ACC112 (cell line): ENCODE measurements around the gene LRIT2.
A peak's percentile ranks its signal among the peaks of the same experiment; 100 is the strongest.

Source experiments
- H2AFZ ChIP-seq: fragments of 200-600 bp; sonication (generic); one replicate; pipeline ENCODE4 v1.6.0; 2017; ENCODE audit warnings: antibody characterized with exemption, low read length; ENCODE audit not compliant: unreplicated experiment
- H3K27ac ChIP-seq: fragments of 200-600 bp; sonication (generic); 2 replicates; pipeline ENCODE4 v1.5.1; 2014; ENCODE audit warnings: low read depth, mild to moderate bottlenecking, antibody characterized with exemption, low read length, moderate library complexity
- H3K27me3 ChIP-seq: fragments of 200-600 bp; sonication (generic); 2 replicates; pipeline ENCODE4 v1.6.1; 2014; ENCODE audit warnings: mild to moderate bottlenecking, antibody characterized with exemption, low read length, moderate library complexity, mixed read lengths; ENCODE audit not compliant: insufficient read depth
- H3K36me3 ChIP-seq: fragments of 200-600 bp; sonication (generic); 2 replicates; pipeline ENCODE4 v1.6.1; 2016; ENCODE audit warnings: mild to moderate bottlenecking, antibody characterized with exemption, low read length, moderate library complexity, mixed read lengths; ENCODE audit not compliant: insufficient read depth
- H3K4me1 ChIP-seq: fragments of 200-600 bp; sonication (generic); one replicate; pipeline ENCODE4 v1.6.1; 2016; ENCODE audit warnings: low read length, mixed read lengths; ENCODE audit not compliant: insufficient read depth, unreplicated experiment, control insufficient read depth
- H3K4me3 ChIP-seq: fragments of 200-600 bp; sonication (generic); 2 replicates; pipeline ENCODE4 v1.5.1; 2014; ENCODE audit warnings: mild to moderate bottlenecking, low read depth, low read length
- H3K79me2 ChIP-seq: fragments of 200-600 bp; sonication (generic); one replicate; pipeline ENCODE4 v1.6.0; 2016; ENCODE audit warnings: low read length; ENCODE audit not compliant: control insufficient read depth, unreplicated experiment, insufficient read depth

Gene LRIT2, protein sequence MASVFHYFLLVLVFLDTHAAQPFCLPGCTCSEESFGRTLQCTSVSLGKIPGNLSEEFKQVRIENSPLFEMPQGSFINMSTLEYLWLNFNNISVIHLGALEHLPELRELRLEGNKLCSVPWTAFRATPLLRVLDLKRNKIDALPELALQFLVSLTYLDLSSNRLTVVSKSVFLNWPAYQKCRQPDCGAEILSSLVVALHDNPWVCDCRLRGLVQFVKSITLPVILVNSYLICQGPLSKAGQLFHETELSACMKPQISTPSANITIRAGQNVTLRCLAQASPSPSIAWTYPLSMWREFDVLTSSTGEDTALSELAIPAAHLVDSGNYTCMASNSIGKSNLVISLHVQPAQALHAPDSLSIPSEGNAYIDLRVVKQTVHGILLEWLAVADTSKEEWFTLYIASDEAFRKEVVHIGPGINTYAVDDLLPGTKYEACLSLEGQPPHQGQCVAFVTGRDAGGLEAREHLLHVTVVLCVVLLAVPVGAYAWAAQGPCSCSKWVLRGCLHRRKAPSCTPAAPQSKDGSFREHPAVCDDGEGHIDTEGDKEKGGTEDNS

DNA sequence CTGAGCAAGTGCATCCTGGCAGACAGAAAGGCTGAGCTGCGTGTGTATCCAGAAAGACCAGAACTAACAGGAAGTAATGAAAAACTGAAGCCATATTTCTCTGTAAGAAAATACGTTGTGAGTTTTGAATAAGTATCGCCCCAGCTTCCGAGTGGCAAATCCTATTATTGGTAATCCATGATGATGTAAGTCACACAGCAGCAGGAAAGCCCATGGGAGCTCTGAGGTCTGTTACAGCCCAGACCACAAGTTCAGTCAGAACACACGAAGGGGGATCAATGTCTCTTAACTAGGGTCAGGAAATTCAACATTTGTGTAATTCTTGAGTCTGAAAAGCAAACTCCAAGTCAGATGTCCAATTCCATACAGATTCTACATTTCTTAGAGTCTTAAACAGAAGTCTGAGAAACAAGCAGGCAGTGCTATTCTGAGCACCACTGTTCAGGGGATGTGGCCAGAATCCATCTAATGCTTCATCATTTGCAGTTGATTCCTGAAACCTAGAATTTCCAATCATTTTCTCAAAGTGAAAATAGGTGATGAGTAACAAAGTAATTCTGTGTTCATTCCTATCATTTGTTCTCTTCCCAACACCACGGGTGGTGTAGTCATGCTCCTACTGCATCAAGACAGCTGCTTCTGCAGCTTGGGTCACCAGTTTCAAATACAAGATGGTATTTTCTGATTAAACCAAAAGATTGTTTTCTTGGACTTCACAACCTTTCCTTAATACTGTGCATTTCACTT lies at the start of gene LRIT2:
Gene LRIT2 (minus strand): TSS at position 118 of the 747 bp plus-strand sequence. CDS start 24 bp downstream, at position 94.
- Histone ChIP-seq H3K36me3 (no peaks in the 10 kb centered on the region), H3K4me1 (no peaks in the 10 kb centered on the region), H3K27ac (no peak within 1 kb of the TSS), H3K27me3 (peaks cover 86% of the 10 kb centered on the region), H2AFZ (no peak within 1 kb of the TSS), H3K79me2 (no peaks in the 10 kb centered on the region), H3K4me3 (no peak within 1 kb of the TSS)

DNA sequence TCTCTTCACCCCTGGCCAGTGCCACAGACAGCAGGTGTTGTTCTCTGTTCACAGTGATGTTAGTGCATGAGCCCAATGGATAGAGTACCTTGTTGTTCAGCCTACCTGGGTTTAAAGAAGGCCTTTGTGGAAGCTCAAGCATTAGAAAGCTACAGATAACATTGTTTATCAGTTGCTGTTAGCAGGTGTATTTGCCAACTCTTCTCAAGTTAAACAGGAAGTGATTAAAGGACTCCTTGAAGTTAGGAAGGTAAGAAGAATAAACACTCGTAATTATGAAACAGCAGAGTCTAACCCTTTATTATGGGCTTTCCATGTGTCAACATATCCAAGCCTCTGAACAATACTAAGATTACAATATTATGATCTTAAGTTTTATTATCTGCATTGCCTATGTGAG lies 45.4 kb upstream of the LRIT2 start:
- H3K4me1 ChIP-seq: peaks cover 11% of the 10 kb centered on the region
- H3K79me2 ChIP-seq: no peaks in the 10 kb centered on the region

GRCh38 chr10:84269773-84270172 lies 44.4 kb upstream of the LRIT2 start:
- Histone ChIP-seq H2AFZ (no peak overlapping the region), H3K79me2 (no peaks in the 10 kb centered on the region), H3K4me3 (no peak overlapping the region), H3K27me3 (peaks cover 24% of the 10 kb centered on the region), H3K36me3 (no peaks in the 10 kb centered on the region), H3K4me1 (peaks cover 11% of the 10 kb centered on the region), H3K27ac (no peak overlapping the region)

More for the DNA sequence above, 45.4 kb upstream of the LRIT2 start:
- Histone ChIP-seq H2AFZ (no peak overlapping the region), H3K27ac (no peak overlapping the region), H3K4me3 (no peak overlapping the region), H3K36me3 (no peaks in the 10 kb centered on the region), H3K27me3 (peaks cover 30% of the 10 kb centered on the region)

- Histone ChIP-seq H3K4me3 (no peak overlapping the region), H3K27ac (no peak overlapping the region), H3K4me1 (peaks cover 11% of the 10 kb centered on the region), H3K36me3 (no peaks in the 10 kb centered on the region), H3K27me3 (peaks cover 18% of the 10 kb centered on the region), H3K79me2 (no peaks in the 10 kb centered on the region), H2AFZ (no peak overlapping the region)
Measured at GRCh38 chr10:84269162-84269561, 43.8 kb upstream of the LRIT2 start.

- Histone ChIP-seq H2AFZ (no peak overlapping the region), H3K79me2 (no peaks in the 10 kb centered on the region), H3K27ac (no peak overlapping the region), H3K4me1 (peaks cover 11% of the 10 kb centered on the region), H3K36me3 (no peaks in the 10 kb centered on the region), H3K4me3 (no peak overlapping the region), H3K27me3 (peaks cover 3% of the 10 kb centered on the region; the same call in 1 of the 2 replicates)
Measured at GRCh38 chr10:84267503-84268126, 42.3 kb upstream of the LRIT2 start.

DNA sequence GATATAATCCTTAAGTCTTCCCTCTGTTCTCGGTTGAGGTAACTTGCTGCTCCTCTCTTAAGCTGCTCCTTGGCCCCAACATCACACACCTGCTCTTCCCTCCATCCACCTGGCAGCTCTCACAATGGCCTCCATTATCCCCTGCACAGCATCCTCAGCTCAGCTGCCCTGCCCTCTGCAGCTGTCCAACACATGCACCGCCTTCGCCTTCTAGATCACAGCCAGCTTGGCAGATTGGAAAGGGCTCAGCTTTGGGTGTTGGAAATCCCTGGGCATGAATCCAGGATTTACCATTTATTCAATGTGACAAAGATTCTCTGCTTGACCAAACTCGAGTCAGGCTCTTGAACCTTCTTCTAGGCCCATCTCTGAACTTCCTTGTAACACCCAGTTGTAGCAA lies 40.1 kb upstream of the LRIT2 start:
- Histone ChIP-seq H3K79me2 (no peaks in the 10 kb centered on the region), H3K4me1 (peaks cover 11% of the 10 kb centered on the region), H3K4me3 (no peak overlapping the region), H3K27ac (no peak overlapping the region), H3K36me3 (no peaks in the 10 kb centered on the region), H2AFZ (no peak overlapping the region), H3K27me3 (peaks cover 6% of the 10 kb centered on the region; the same call in 1 of the 2 replicates)

- no peak overlapping the region for H3K27ac ChIP-seq
- peak overlapping the region; percentile 70 for H2AFZ ChIP-seq
- no peak overlapping the region for H3K4me3 ChIP-seq
- H3K79me2 ChIP-seq: no peaks in the 10 kb centered on the region
- H3K36me3 ChIP-seq: no peaks in the 10 kb centered on the region
- peaks cover 6% of the 10 kb centered on the region for H3K4me1 ChIP-seq
- H3K27me3 ChIP-seq: peaks cover 6% of the 10 kb centered on the region; the same call in 1 of the 2 replicates
Measured at GRCh38 chr10:84264611-84265141, 39.3 kb upstream of the LRIT2 start.

DNA sequence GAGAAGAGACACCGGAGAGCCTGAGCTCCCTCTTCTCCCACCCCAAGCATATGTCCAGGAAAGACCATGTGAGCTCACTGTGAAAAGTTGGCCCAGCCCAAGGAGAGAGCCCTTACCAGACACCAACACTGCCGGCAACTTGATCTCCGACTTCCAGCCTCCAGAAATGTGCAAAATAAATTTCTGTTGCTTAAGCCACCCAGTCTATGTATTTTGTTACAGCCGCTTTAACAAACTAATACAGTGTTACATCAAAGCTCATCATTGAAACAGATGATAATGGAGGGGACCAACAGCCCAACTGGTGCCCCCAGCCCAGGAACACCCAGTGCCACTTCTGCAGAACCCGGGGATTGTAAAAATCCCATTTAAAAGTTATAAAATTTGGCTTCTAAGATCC lies 38.4 kb upstream of the LRIT2 start:
- Histone ChIP-seq H3K79me2 (no peaks in the 10 kb centered on the region), H3K27ac (no peak overlapping the region), H3K4me1 (peaks cover 2% of the 10 kb centered on the region), H3K27me3 (peaks cover 6% of the 10 kb centered on the region; the same call in 1 of the 2 replicates), H3K4me3 (no peak overlapping the region), H3K36me3 (no peaks in the 10 kb centered on the region), H2AFZ (no peak overlapping the region)

DNA sequence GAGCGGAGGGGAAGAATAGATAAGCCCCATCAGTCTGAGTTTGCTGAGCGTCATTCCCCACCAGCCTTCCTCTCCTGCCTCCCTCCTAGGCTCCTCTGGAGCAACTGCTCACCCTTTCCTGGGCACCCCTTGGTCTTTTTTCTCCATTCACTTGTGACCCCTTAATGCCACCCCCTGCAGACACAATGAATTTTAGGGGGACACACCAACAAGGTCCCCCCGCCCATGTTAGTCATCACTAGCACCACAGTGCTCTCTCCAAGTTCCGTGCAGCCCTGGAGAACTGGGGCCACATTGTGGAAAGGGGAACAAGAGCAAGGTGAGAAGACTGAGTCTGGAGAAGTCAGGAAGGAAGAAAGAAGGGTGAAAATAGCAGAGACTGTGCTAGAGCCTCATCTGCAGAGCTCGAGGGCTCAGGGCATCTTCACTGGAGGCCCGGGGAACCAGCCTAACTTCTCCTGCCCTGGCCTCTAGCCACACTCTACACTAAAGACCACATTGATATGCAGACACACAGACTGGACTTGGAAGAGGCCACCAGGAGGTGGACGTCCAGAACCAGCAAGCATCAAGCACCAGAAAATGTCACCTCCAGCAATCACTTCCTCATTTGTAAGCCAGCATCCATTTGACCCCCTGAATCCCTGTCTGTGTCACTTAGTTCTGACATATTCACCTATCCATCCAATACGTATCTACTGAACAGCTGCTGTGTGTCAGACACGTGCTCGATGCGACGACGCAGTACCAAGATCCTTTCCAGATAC lies 37.0 kb upstream of the LRIT2 start:
- Histone ChIP-seq H3K27me3 (peaks cover 6% of the 10 kb centered on the region; the same call in 1 of the 2 replicates), H3K36me3 (no peaks in the 10 kb centered on the region), H3K27ac (no peak overlapping the region), H2AFZ (no peak overlapping the region), H3K79me2 (no peaks in the 10 kb centered on the region), H3K4me3 (no peak overlapping the region), H3K4me1 (no peaks in the 10 kb centered on the region)
